Mesothelial cell of epicardium (in vitro differentiated cells): Measurements from ENCODE around the gene TM9SF2. TPM values are rescaled to one million over a fixed set of nuclear protein-coding genes. Genes with fewer than 3 reads are reported as not detected.

Source experiments
- DNase-seq, 2 experiments: peaks; one replicate each; pipeline ENCODE4 v3.0.0; 2021; ENCODE audit warnings: low spot score in 2 of 2; ENCODE audit not compliant: unreplicated experiment in 2 of 2
- H3K27ac Mint-ChIP-seq: 2 replicates; pipeline ENCODE4 v1.8.0; 2021; ENCODE audit warnings: mixed read lengths
- H3K27me3 Mint-ChIP-seq: 2 replicates; pipeline ENCODE4 v1.8.0; 2021; ENCODE audit warnings: low read depth, mixed read lengths
- H3K36me3 Mint-ChIP-seq: 2 replicates; pipeline ENCODE4 v1.8.0; 2021; ENCODE audit warnings: mixed read lengths
- H3K4me1 Mint-ChIP-seq: 2 replicates; pipeline ENCODE4 v1.8.0; 2021; ENCODE audit warnings: mixed read lengths
- H3K4me3 Mint-ChIP-seq: 2 replicates; pipeline ENCODE4 v1.8.0; 2021; ENCODE audit warnings: mild to moderate bottlenecking, moderate library complexity, mixed read lengths
- H3K9me3 Mint-ChIP-seq: 2 replicates; pipeline ENCODE4 v1.8.0; 2021; ENCODE audit warnings: mixed read lengths
- CTCF ChIP-seq: fragments of 200-600 bp; sonication (generic); IDR thresholded peaks from one replicate; pipeline ENCODE4 v1.5.0; 2021; ENCODE audit warnings: antibody characterized with exemption; ENCODE audit not compliant: unreplicated experiment
- total RNA-seq: library from RNA; stranded (reverse); gene quantifications from 3 replicates; pipeline ENCODE4 v1.2.1, GENCODE V29; 2021

TM9SF2 gene
- total RNA-seq, 1 donor from 2014 or later: 106 TPM

- H3K9me3 Mint-ChIP-seq: peaks cover 13% of the 10 kb centered on the region
- no peak overlapping the region for H3K4me3 Mint-ChIP-seq
- H3K4me1 Mint-ChIP-seq: peaks cover 4% of the 10 kb centered on the region
- no peak overlapping the region for H3K27ac Mint-ChIP-seq
- peaks cover 10% of the 10 kb centered on the region for H3K36me3 Mint-ChIP-seq
- DNase-seq: no peak
- TF ChIP-seq CTCF: no peak
- H3K27me3 Mint-ChIP-seq: no peaks in the 10 kb centered on the region
Measured at GRCh38 chr13:99572921-99573320, 71.6 kb downstream of the TM9SF2 start.

GRCh38 chr13:99575376-99576120 lies 74.3 kb downstream of the TM9SF2 start:
- no peaks in the 10 kb centered on the region for H3K36me3 Mint-ChIP-seq
- DNase-seq: no peak
- no peaks in the 10 kb centered on the region for H3K27me3 Mint-ChIP-seq
- H3K9me3 Mint-ChIP-seq: no peaks in the 10 kb centered on the region
- no peak for TF ChIP-seq CTCF
- H3K4me1 Mint-ChIP-seq: peaks cover 4% of the 10 kb centered on the region
- no peak overlapping the region for H3K4me3 Mint-ChIP-seq
- no peak overlapping the region for H3K27ac Mint-ChIP-seq

GRCh38 chr13:99577934-99578917 lies 77.0 kb downstream of the TM9SF2 start:
- H3K27ac Mint-ChIP-seq: no peak overlapping the region
- no peaks in the 10 kb centered on the region for H3K27me3 Mint-ChIP-seq
- H3K9me3 Mint-ChIP-seq: no peaks in the 10 kb centered on the region
- no peak for TF ChIP-seq CTCF
- H3K36me3 Mint-ChIP-seq: no peaks in the 10 kb centered on the region
- no peaks in the 10 kb centered on the region for H3K4me1 Mint-ChIP-seq
- no peak overlapping the region for H3K4me3 Mint-ChIP-seq
- DNase-seq: no peak

- no peaks in the 10 kb centered on the region for H3K4me1 Mint-ChIP-seq
- H3K36me3 Mint-ChIP-seq: no peaks in the 10 kb centered on the region
- H3K9me3 Mint-ChIP-seq: no peaks in the 10 kb centered on the region
- no peaks in the 10 kb centered on the region for H3K27me3 Mint-ChIP-seq
- no peak for DNase-seq
- TF ChIP-seq CTCF: no peak
- H3K4me3 Mint-ChIP-seq: no peak overlapping the region
- no peak overlapping the region for H3K27ac Mint-ChIP-seq
Measured at GRCh38 chr13:99580500-99581268, 79.4 kb downstream of the TM9SF2 start.

- Mint-ChIP-seq H3K36me3 (no peaks in the 10 kb centered on the region), H3K4me3 (no peak overlapping the region), H3K9me3 (no peaks in the 10 kb centered on the region), H3K27ac (no peak overlapping the region), H3K4me1 (no peaks in the 10 kb centered on the region), H3K27me3 (no peaks in the 10 kb centered on the region)
- no peak for TF ChIP-seq CTCF
- DNase-seq: no peak
Measured at GRCh38 chr13:99582511-99582910, 81.2 kb downstream of the TM9SF2 start.
